Measurements from ENCODE around the gene ATP6V0E1.

The ATP6V0E1 gene

GRCh38 chr5:172983542-172984243 lies at the start of gene ATP6V0E1:
Gene ATP6V0E1, plus strand, starts transcription at chr5:172983771. Its CDS starts 90 bp downstream, at chr5:172983861.
- no peak for FAIRE-seq
- peak; percentile 98 for DNase-seq (ENCODE audit: low spot score)

- no peak for DNase-seq (ENCODE audit: low spot score)
- FAIRE-seq, result no peak
Measured at GRCh38 chr5:172935096-172935495, 48.5 kb upstream of the ATP6V0E1 start.

GRCh38 chr5:172936401-172936800 lies 47.2 kb upstream of the ATP6V0E1 start:
- DNase-seq (ENCODE audit: low spot score) (no peak), FAIRE-seq (no peak)

- DNase-seq (ENCODE audit: low spot score) (no peak), FAIRE-seq (no peak)
Measured at GRCh38 chr5:172939071-172939470, 44.5 kb upstream of the ATP6V0E1 start.

GRCh38 chr5:172939611-172940267 lies 43.8 kb upstream of the ATP6V0E1 start:
- FAIRE-seq (no peak), DNase-seq (ENCODE audit: low spot score) (no peak)

- FAIRE-seq (no peak), DNase-seq (ENCODE audit: low spot score) (no peak)
Measured at GRCh38 chr5:172940268-172941066, 43.1 kb upstream of the ATP6V0E1 start.

GRCh38 chr5:172941067-172941516 lies 42.5 kb upstream of the ATP6V0E1 start:
- DNase-seq (ENCODE audit: low spot score), result no peak
- no peak for FAIRE-seq

- FAIRE-seq (no peak), DNase-seq (ENCODE audit: low spot score) (no peak)
Measured at GRCh38 chr5:172942556-172942955, 41.0 kb upstream of the ATP6V0E1 start.

- FAIRE-seq (no peak), DNase-seq (ENCODE audit: low spot score) (peak; percentile 59)
Measured at GRCh38 chr5:172943283-172943841, 40.2 kb upstream of the ATP6V0E1 start.

GRCh38 chr5:172943906-172944305 lies 39.7 kb upstream of the ATP6V0E1 start:
- DNase-seq (ENCODE audit: low spot score), result no peak
- FAIRE-seq, result no peak

GRCh38 chr5:172944741-172945140 lies 38.8 kb upstream of the ATP6V0E1 start:
- no peak for DNase-seq (ENCODE audit: low spot score)
- no peak for FAIRE-seq

- DNase-seq (ENCODE audit: low spot score) (no peak), FAIRE-seq (no peak)
Measured at GRCh38 chr5:172945151-172945550, 38.4 kb upstream of the ATP6V0E1 start.

- FAIRE-seq, result no peak
- no peak for DNase-seq (ENCODE audit: low spot score)
Measured at GRCh38 chr5:172946146-172946545, 37.4 kb upstream of the ATP6V0E1 start.

- DNase-seq (ENCODE audit: low spot score) (no peak), FAIRE-seq (no peak)
Measured at GRCh38 chr5:172949426-172949825, 34.1 kb upstream of the ATP6V0E1 start.

- no peak for FAIRE-seq
- DNase-seq (ENCODE audit: low spot score), result no peak
Measured at GRCh38 chr5:172950176-172950965, 33.2 kb upstream of the ATP6V0E1 start.

GRCh38 chr5:172951371-172952033 lies 32.1 kb upstream of the ATP6V0E1 start:
- FAIRE-seq (peak; percentile 27), DNase-seq (ENCODE audit: low spot score) (no peak)

- FAIRE-seq, result no peak
- no peak for DNase-seq (ENCODE audit: low spot score)
Measured at GRCh38 chr5:172952034-172952511, 31.5 kb upstream of the ATP6V0E1 start.

- DNase-seq (ENCODE audit: low spot score) (no peak), FAIRE-seq (no peak)
Measured at GRCh38 chr5:172953776-172954675, 29.5 kb upstream of the ATP6V0E1 start.

- DNase-seq (ENCODE audit: low spot score) (no peak), FAIRE-seq (no peak)
Measured at GRCh38 chr5:172954751-172955159, 28.8 kb upstream of the ATP6V0E1 start.
